GM19397 (cell line): ENCODE results near the gene INMT.

Experiments used
- ATAC-seq: cut with Tn5 transposase; IDR thresholded peaks from one replicate; pipeline ENCODE4 v1.9.1; 2021; ENCODE audit warnings: mild to moderate bottlenecking, moderate library complexity; ENCODE audit not compliant: unreplicated experiment

The INMT gene

DNA sequence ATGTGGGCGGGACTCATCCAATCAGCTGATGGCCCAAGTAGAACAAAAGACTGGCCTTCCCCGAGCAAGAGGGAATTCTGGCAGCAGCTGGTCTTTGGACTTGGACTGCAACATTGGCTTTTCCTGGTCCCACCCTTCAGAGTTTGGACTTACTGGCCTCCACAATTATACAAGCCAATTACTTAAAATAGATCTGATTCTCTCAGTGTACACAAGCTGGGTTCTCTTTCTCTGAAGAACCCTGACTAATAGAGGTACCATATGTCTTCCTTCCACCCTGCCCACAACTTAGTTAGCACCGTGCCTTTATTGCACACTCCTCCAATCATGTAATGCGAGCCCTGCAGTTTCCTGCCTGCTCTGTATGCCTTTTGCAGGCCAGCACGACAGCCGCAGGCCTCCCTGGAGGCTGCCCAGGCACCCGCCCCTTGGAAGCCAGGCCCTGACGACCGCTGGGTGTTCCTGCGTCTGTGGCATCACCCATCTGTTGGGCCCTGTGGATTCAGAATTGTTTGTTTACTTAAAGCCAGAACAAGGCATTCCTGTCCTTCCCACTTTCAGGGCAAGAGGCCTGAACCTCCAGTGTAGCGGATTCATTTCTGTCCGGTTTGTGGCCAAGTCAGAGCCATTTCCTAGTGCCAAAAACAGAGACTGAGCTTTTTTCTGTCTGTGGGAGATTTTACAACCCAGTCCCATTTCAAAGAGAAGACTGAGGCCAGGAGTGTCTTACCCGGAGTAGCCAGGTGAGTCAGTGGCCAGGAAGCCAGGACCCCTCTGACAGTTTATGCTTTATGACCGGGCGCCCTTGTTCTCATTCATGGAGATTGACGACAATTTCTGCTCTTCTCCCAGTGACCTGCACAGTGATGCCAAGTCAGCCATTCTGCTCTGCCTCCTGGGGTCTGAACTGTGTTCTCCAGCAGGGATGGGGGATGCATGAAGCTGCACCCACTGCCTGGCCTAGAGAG is 968 bp upstream of the INMT start:
- no peak for ATAC-seq

- no peak for ATAC-seq
Observed at GRCh38 chr7:30752484-30752883, 549 bp downstream of the INMT start.

- no peak for ATAC-seq
Observed at GRCh38 chr7:30752979-30753378, 1.0 kb downstream of the INMT start.

GRCh38 chr7:30754315-30754877 is 2.5 kb downstream of the INMT start:
- ATAC-seq = no peak

DNA sequence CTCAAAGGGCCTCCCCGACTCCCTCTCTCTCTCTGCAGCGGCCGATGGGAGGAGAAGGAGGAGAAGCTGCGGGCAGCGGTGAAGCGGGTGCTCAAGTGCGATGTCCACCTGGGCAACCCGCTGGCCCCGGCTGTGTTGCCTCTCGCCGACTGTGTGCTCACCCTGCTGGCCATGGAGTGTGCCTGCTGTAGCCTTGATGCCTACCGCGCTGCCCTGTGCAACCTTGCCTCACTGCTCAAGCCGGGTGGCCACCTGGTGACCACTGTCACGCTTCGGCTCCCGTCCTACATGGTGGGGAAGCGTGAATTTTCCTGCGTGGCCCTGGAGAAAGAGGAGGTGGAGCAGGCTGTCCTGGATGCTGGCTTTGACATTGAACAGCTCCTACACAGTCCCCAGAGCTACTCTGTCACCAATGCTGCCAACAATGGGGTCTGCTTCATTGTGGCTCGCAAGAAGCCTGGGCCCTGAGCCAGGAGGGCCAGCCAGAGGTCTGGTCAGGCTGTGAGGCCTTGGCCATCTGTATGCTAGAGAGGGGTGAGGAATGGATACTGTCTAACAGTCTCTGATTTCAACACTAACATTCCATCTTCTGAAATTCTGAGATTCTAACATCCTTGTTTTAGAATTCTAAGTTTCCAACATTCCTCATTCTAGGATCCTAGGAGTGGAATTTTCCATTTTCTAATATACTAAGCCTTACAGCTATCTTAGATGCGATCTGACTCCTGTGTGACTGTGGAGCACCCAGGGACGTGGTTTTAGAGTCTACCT is 3.6 kb downstream of the INMT start:
- ATAC-seq = no peak

- ATAC-seq = no peak
Observed at GRCh38 chr7:30757342-30757692, 5.4 kb downstream of the INMT start.

DNA sequence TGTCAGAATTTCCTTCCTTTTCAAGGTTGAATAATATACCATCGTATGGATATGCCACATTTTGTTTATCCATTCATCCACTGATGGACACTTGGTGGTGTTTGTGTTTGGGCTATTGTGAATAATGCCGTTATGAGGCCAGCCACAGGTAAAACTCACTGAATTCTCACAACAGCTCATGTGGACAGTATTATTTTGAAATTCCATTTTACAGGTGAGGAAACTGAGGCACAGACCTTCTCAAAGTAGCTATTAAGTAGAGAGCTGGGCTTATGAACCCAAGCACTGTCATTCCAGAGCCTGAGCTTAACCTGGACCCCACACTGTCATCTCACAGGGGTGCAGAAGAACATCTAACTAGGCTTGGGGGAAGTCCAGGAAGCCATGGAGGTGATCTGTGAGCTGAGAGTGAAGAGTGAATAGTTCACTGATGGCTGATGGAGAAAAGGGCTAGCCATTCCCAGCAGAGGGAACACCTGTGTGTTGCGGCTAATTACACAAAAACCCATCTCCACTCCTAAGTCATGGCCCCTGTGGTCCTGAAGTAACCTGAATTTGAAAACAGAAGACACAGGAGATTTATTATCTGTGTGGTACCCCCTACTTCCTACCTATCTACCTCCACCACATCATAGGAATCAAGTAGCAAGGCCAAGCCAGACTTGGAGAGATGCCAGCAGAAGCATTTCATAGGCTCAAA is 8.7 kb downstream of the INMT start:
- ATAC-seq = no peak

GRCh38 chr7:30761214-30762156 is 9.6 kb downstream of the INMT start:
- no peak for ATAC-seq

- ATAC-seq = no peak
Observed at GRCh38 chr7:30764030-30764975, 12.4 kb downstream of the INMT start.

- no peak for ATAC-seq
Observed at GRCh38 chr7:30765408-30765807, 13.5 kb downstream of the INMT start.

DNA sequence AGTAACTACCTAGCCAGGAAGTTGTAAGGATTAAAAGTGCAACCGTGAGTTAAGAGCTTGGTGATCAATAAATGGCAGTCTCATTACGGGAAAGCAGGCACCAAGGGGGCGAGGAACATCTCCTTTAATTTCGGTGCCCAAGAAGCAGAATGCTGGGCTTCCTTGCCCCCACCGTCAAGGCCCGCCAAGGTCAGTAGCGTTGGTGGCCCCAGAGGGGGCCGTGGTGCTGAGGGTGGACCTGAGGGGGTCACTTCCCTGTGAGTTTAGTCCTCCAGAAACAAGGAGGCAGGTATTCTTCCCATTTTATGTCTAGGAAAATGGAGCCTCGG is 18.9 kb downstream of the INMT start:
- ATAC-seq = no peak

DNA sequence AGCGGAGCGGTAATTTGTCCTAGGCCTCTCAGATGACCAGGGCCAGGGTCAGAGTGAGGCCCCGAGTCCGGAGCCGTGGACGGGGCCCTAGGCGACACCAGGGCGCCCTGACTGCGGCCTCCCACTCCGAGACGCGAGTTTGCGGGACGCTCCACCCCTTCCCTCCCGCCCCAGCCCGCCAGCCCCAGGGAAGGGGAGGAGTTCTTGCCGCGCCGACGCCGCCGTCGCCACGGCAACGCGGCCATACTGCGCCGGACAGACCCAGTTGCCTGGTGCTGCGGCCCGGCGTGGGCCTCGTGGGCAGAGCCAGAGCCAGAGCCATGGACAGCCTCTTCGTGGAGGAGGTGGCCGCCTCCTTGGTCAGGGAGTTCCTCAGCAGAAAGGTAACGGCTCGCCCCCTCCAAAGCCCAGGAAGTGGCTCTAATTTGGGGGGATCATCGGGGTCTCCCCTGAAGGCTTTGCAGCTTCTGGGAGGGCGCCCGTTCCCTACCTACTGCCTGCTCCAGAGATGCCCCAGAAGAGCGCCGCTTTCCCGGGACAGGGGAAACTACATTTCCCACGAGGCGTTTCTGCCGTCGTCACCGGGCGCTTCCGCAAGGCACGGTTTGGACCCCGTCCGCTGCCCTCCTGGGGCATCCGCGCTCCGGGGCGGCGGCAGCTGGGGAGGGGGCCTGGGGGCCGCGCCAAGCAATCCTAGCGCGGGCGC is 19.4 kb downstream of the INMT start, which contains the start of gene MINDY4:
Gene MINDY4, plus strand, starts transcription at position 244 of the 706 bp plus-strand sequence. Its CDS starts 77 bp downstream, at position 321.
- ATAC-seq = peak; percentile 95

DNA sequence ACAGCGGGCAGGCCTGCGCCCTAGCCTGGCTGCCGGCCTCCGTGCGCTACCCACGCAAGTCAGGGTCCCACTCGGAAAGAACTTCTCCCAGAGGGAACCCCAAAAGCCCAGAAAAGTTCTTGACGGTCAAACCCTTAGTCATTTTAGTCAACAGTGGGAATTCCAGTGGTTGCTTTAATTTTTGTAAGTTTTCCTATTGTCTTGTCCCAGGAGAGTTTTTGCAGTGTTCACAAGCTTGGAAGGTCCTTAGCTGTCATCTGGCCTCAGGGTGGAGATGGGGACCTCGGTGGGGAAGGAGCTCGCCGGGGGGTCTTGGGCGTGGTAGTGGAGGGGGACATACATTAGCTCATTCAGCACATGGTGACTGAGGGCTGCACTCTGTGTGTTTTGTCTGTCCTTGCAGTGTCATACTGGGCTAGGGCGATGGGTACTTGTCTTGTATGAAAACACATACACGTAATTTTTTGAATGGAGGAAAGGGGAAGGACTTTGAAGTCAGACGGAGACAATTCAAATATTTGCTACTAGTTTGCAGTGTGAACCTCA is 20.0 kb downstream of the INMT start:
- no peak for ATAC-seq

DNA sequence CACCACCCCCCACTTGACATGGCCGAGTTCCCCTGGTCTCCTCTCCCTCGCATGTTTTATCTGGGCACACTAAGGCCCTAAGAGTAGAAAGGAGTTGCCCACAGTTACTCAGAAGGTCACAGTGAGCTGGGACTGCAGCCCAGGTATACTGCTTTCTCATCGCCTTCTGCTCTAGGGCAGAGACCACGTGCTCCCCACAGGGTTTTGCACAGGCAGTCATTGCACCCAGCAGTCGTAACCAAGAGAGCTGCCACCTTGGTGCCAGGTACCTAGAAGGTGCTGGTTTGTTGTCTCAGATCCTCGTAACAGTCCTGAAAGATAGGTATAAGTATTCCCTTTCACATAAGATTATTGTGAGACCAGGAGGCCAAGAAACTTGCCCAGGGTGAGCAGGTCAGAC is 21.0 kb downstream of the INMT start:
- ATAC-seq = no peak

GRCh38 chr7:30775992-30776391 is 24.1 kb downstream of the INMT start:
- ATAC-seq = no peak

DNA sequence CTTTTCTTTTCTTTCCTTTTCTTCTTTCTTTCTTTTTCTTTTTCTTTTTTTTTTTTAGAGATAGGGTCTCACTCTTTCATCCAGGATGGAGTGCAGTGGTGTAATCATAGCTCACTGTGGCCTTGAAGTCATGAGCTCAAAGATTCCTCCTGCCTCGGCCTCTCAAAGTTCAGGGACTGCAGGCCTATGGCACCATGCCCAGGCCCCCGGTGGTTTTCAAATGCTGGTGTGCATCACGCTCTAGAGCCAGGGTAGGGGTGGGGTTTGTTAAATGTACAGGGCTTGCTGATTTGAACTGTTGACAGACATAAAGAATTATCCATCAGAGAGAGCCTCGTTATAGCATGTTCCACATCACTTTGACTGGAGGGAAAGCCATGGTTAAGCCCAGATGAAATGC is 25.0 kb downstream of the INMT start:
- ATAC-seq = no peak

DNA sequence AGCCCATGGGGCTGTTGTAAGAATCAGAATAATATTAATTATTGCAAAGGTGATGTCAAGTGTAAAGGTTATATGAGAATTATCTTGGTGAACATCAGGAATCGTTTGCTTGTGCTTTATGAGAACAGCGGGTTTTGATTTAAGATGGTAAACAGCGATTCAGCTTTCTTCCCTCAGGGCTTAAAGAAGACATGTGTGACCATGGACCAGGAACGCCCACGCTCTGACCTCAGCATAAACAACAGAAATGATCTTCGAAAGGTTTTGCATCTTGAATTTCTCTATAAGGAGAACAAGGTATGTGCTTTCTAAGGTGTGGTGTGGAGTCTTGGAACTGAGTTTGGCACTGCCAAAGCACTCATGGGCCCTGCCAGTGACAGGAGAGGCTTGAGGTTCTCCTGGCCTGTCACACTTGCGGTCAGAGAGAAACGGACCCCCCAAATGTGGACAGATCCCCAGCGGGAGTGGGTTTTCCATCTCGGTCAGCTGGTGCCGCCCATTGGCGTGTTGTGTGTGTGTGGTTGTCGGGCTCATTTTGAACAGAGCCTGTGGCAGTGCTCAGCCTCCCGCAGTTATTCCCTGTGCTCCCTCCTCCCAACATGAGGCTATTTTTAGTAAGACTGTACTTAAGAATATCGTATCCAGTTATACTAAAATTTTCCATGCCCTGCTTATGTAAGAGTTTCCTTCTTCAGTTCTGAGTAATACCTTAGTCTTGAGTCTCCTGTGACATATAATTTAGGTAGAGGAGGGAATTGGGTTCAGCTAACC is 26.5 kb downstream of the INMT start:
- ATAC-seq = no peak
